A549 (cell line): ENCODE results near the gene ATP10D.

Source experiments
- GATA3 ChIP-seq: IDR thresholded peaks from 2 replicates; pipeline ENCODE4 v1.6.1; 2012; ENCODE audit warnings: borderline replicate concordance
- HOXB13 ChIP-seq: fragments of 250-450 bp; sonication (Bioruptor Pico); IDR thresholded peaks from 2 replicates; pipeline ENCODE4 v1.5.0; 2020; ENCODE audit warnings: low read depth, mild to moderate bottlenecking, moderate library complexity
- MYC ChIP-seq: IDR thresholded peaks from 2 replicates; pipeline ENCODE4 v1.6.1; 2012; ENCODE audit warnings: mild to moderate bottlenecking, inconsistent platforms, low read length, improper control_type of control experiment, borderline replicate concordance
- POLR2A ChIP-seq: IDR thresholded peaks from 2 replicates; pipeline ENCODE4 v1.6.1; 2012; ENCODE audit warnings: mild to moderate bottlenecking, low read length
- RCOR1 ChIP-seq: fragments of 150-350 bp; IDR thresholded peaks from 2 replicates; pipeline ENCODE4 v1.6.1; 2014; ENCODE audit warnings: antibody characterized with exemption, low read length, low read depth
- TF ChIP-seq, protein P1 (sequence below): fragments of >200 bp; sonication (Bioruptor Twin); formaldehyde crosslinking; IDR thresholded peaks from 3 replicates; pipeline ENCODE4 v1.6.1; 2016
- TF ChIP-seq, protein P2 (sequence below): fragments of >200 bp; sonication (Bioruptor Twin); formaldehyde crosslinking; IDR thresholded peaks from 3 replicates; pipeline ENCODE4 v1.5.1; 2016
- TF ChIP-seq, protein P3 (sequence below): fragments of 200-600 bp; sonication (generic); IDR thresholded peaks from 2 replicates; pipeline ENCODE4 v1.6.1; 2016; ENCODE audit warnings: antibody characterized with exemption, mild to moderate bottlenecking, moderate library complexity

DNA sequence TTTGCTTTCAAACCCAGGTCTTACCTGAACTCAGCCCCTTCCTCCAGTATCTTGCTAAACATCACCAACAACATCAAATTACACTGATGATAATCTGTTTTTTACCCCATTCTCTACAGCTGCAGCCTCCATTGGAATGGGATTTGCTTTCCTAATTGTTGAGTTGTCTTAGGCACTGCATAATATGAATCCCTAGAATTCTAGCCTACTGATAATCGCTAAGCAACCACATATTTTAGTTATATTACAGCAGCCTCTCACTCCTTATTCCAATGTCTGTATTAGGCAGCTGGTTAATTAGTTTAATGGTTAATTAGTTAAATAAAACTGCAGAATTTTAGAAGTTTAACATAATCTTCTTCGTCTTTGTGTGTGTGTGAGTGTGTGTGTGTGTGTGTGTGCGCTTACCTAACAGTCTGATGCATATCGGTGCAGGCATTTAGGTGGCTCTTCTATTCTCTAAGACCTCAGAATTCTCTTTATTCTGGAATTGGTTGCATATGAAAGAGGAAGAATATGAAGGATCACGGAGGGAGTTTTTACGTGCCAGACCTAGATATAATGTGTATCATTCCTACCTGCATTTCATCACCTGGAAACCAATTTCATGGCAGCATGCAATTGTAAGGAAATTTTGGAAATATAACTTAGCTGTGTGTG, 16.2 kb upstream of the ATP10D start:
- TF ChIP-seq POLR2A (no peak), GATA3 (no peak), RCOR1 (no peak), HOXB13 (CRISPR knock-in tag) (no peak), MYC (no peak)
- TF ChIP-seq, protein P1, sequence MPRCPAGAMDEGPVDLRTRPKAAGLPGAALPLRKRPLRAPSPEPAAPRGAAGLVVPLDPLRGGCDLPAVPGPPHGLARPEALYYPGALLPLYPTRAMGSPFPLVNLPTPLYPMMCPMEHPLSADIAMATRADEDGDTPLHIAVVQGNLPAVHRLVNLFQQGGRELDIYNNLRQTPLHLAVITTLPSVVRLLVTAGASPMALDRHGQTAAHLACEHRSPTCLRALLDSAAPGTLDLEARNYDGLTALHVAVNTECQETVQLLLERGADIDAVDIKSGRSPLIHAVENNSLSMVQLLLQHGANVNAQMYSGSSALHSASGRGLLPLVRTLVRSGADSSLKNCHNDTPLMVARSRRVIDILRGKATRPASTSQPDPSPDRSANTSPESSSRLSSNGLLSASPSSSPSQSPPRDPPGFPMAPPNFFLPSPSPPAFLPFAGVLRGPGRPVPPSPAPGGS = no peak
- TF ChIP-seq, protein P2, sequence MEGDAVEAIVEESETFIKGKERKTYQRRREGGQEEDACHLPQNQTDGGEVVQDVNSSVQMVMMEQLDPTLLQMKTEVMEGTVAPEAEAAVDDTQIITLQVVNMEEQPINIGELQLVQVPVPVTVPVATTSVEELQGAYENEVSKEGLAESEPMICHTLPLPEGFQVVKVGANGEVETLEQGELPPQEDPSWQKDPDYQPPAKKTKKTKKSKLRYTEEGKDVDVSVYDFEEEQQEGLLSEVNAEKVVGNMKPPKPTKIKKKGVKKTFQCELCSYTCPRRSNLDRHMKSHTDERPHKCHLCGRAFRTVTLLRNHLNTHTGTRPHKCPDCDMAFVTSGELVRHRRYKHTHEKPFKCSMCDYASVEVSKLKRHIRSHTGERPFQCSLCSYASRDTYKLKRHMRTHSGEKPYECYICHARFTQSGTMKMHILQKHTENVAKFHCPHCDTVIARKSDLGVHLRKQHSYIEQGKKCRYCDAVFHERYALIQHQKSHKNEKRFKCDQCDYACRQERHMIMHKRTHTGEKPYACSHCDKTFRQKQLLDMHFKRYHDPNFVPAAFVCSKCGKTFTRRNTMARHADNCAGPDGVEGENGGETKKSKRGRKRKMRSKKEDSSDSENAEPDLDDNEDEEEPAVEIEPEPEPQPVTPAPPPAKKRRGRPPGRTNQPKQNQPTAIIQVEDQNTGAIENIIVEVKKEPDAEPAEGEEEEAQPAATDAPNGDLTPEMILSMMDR = no peak
- TF ChIP-seq, protein P3, sequence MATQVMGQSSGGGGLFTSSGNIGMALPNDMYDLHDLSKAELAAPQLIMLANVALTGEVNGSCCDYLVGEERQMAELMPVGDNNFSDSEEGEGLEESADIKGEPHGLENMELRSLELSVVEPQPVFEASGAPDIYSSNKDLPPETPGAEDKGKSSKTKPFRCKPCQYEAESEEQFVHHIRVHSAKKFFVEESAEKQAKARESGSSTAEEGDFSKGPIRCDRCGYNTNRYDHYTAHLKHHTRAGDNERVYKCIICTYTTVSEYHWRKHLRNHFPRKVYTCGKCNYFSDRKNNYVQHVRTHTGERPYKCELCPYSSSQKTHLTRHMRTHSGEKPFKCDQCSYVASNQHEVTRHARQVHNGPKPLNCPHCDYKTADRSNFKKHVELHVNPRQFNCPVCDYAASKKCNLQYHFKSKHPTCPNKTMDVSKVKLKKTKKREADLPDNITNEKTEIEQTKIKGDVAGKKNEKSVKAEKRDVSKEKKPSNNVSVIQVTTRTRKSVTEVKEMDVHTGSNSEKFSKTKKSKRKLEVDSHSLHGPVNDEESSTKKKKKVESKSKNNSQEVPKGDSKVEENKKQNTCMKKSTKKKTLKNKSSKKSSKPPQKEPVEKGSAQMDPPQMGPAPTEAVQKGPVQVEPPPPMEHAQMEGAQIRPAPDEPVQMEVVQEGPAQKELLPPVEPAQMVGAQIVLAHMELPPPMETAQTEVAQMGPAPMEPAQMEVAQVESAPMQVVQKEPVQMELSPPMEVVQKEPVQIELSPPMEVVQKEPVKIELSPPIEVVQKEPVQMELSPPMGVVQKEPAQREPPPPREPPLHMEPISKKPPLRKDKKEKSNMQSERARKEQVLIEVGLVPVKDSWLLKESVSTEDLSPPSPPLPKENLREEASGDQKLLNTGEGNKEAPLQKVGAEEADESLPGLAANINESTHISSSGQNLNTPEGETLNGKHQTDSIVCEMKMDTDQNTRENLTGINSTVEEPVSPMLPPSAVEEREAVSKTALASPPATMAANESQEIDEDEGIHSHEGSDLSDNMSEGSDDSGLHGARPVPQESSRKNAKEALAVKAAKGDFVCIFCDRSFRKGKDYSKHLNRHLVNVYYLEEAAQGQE = no peak
